Spinal cord (tissue), 10 donors: ENCODE measurements around the gene NMUR2. TPM values are rescaled to one million over a fixed set of nuclear protein-coding genes. Genes with fewer than 3 reads are reported as not detected.
A peak's percentile ranks its signal among the peaks of the same experiment; 100 is the strongest.

Experiments used
- DNase-seq, 6 donors: peaks; one replicate each; pipeline versions ENCODE4 v3.0.0 to v3.0.0-alpha.2; 2013 to 2015; ENCODE audit warnings: low spot score in 6 of 6, low read depth in 4 of 6
- H3K27ac ChIP-seq: one replicate; pipeline ENCODE4 v1.5.1; 2013; ENCODE audit warnings: low read depth, low read length, control low read depth
- H3K27me3 ChIP-seq: one replicate; pipeline ENCODE4 v1.6.1; 2013; ENCODE audit warnings: low read length; ENCODE audit not compliant: control insufficient read depth, insufficient read depth
- H3K36me3 ChIP-seq: one replicate; pipeline ENCODE4 v1.6.1; 2013; ENCODE audit warnings: low read length; ENCODE audit not compliant: control insufficient read depth, insufficient read depth
- H3K4me1 ChIP-seq: one replicate; pipeline ENCODE4 v1.6.1; 2013; ENCODE audit warnings: low read length; ENCODE audit not compliant: control insufficient read depth, insufficient read depth
- H3K4me3 ChIP-seq: one replicate; pipeline ENCODE4 v1.5.1; 2013; ENCODE audit warnings: low read depth, low read length, control low read depth
- H3K9me3 ChIP-seq: one replicate; pipeline ENCODE4 v1.6.1; 2013; ENCODE audit warnings: low read length; ENCODE audit not compliant: control insufficient read depth, insufficient read depth
- WGBS: methylation state at CpG from one replicate; pipeline ENCODE4 v1.1.5; 2013; ENCODE audit warnings: missing lambda C conversion rate; ENCODE audit not compliant: insufficient coverage; 5-methylcytosine and 5-hydroxymethylcytosine counted together
- polyA plus RNA-seq, 2 donors: library from polyadenylated mRNA; unstranded; fragments of 120-200 nt; gene quantifications; one replicate each; pipeline ENCODE4 v1.2.1, GENCODE V29; 2013; ENCODE audit not compliant: insufficient read length in 2 of 2
- total RNA-seq, 2 donors: library from RNA; depleted of rRNA in 1 of 2; stranded (reverse); fragments of 120-200 nt in 1 of 2; fragments of >200 nt in 1 of 2; gene quantifications; one replicate each; pipeline versions ENCODE4 v1.2.3 to v1.2.4, GENCODE V29; 2013 to 2014
- donor health status: healthy.

Gene NMUR2
- total and polyA plus RNA-seq, 4 donors: 0.30 to 1.3 (median 0.92) TPM

- H3K27ac ChIP-seq: no peak overlapping the region
- no peaks in the 10 kb centered on the region for H3K4me1 ChIP-seq
- DNase-seq: peak in 2 of 6 donors; percentile 16 to 73
- WGBS: 74% methylated on average over 3 of the region's 4 CpGs
- H3K27me3 ChIP-seq: no peaks in the 10 kb centered on the region
- H3K9me3 ChIP-seq: no peaks in the 10 kb centered on the region
- no peak overlapping the region for H3K4me3 ChIP-seq
- H3K36me3 ChIP-seq: no peaks in the 10 kb centered on the region
These were observed 28.2 kb downstream of the NMUR2 start for GRCh38 chr5:152376886-152377285.

DNA sequence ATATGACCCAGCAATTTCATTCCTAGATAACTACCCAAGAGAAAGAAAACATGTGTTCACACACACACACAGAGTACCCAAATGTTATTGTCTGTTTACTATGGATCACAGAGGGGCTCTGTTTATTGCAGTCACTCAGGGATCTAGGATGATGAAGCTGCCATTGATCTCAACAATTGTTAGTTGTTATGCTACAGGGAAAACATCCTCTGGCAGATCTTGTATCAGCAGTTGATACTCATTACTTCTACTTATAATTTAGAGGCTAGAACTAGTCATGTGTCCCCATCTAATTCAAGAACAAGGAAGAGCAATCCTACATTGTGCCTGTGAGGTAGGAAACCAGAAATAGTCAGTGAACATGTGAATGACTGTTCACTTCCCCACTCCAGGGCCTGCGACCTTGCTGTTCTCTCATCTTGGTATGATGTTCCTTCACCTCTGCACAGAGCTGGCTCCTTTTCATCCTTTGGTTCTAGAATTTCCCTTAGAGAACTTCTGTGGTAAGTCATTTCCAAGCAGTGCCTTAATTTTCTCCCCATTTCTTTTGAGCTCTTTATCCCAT, 30.3 kb downstream of the NMUR2 start:
- no peaks in the 10 kb centered on the region for H3K4me1 ChIP-seq
- H3K36me3 ChIP-seq: no peaks in the 10 kb centered on the region
- H3K27ac ChIP-seq: no peak overlapping the region
- 83% methylated on average over 1 of the region's 1 CpG for WGBS
- no peaks in the 10 kb centered on the region for H3K9me3 ChIP-seq
- no peak for DNase-seq
- H3K27me3 ChIP-seq: no peaks in the 10 kb centered on the region
- no peak overlapping the region for H3K4me3 ChIP-seq

DNA sequence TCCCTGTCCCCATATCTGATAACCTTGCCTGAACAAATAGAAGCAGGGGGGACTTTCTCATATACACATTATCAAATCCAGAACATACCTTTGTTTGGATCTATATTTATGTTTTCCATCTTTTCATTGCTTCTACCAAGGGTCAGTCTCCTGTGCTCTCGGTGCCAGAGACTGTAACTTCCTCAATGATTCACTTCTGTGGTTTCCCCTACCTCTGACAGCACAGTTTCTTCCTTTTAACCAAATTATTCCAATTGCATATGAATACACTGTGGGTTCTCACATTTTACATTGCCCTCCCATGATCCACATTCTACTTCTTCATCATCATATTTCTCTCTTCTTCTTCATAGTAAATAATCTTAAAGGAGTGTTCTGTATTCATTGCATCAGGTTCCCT, 32.2 kb downstream of the NMUR2 start:
- no peaks in the 10 kb centered on the region for H3K4me1 ChIP-seq
- H3K27ac ChIP-seq: no peak overlapping the region
- H3K9me3 ChIP-seq: peaks cover 5% of the 10 kb centered on the region
- 50% methylated on average over 1 of the region's 1 CpG for WGBS
- no peaks in the 10 kb centered on the region for H3K27me3 ChIP-seq
- H3K4me3 ChIP-seq: no peak overlapping the region
- DNase-seq: no peak
- no peaks in the 10 kb centered on the region for H3K36me3 ChIP-seq

- no peaks in the 10 kb centered on the region for H3K36me3 ChIP-seq
- H3K27me3 ChIP-seq: no peaks in the 10 kb centered on the region
- no peak for DNase-seq
- H3K9me3 ChIP-seq: peaks cover 5% of the 10 kb centered on the region
- no peak overlapping the region for H3K27ac ChIP-seq
- no peak overlapping the region for H3K4me3 ChIP-seq
- H3K4me1 ChIP-seq: no peaks in the 10 kb centered on the region
These were observed 35.8 kb downstream of the NMUR2 start for GRCh38 chr5:152369298-152369697.

GRCh38 chr5:152367554-152367953, 37.5 kb downstream of the NMUR2 start:
- Histone ChIP-seq H3K4me1 (no peaks in the 10 kb centered on the region), H3K9me3 (peaks cover 5% of the 10 kb centered on the region), H3K36me3 (no peaks in the 10 kb centered on the region), H3K27ac (no peak overlapping the region), H3K4me3 (no peak overlapping the region), H3K27me3 (no peaks in the 10 kb centered on the region)
- no CpG with 5 or more reads among the region's 3 CpGs for WGBS
- no peak for DNase-seq

- no CpG with 5 or more reads among the region's 1 CpG for WGBS
- Histone ChIP-seq H3K27me3 (no peaks in the 10 kb centered on the region), H3K9me3 (peaks cover 5% of the 10 kb centered on the region), H3K27ac (no peak overlapping the region), H3K4me1 (no peaks in the 10 kb centered on the region), H3K4me3 (no peak overlapping the region), H3K36me3 (no peaks in the 10 kb centered on the region)
- no peak for DNase-seq
These were observed 38.4 kb downstream of the NMUR2 start for GRCh38 chr5:152366716-152367115.

DNA sequence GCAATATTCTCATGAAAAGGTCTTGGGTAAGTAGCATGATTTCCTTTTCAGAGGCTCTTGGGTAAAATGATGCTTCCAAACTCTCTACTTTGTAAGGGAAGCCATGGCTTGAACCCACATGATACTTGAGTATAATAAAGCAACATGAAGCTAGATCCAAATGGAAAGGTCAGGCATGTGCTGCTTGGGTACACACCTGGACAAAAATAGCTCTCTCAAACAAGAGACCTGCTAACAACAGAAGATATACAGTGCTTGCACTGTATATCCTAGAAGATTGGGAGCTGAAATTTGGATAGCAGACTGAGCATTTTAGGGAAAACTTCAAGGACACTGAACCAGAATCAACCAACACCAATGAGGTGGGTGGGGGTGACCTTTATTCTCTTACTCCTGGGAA, 40.2 kb downstream of the NMUR2 start:
- Histone ChIP-seq H3K36me3 (no peaks in the 10 kb centered on the region), H3K27me3 (no peaks in the 10 kb centered on the region), H3K4me1 (no peaks in the 10 kb centered on the region), H3K27ac (no peak overlapping the region), H3K4me3 (no peak overlapping the region), H3K9me3 (peaks cover 5% of the 10 kb centered on the region)
- DNase-seq: no peak

DNA sequence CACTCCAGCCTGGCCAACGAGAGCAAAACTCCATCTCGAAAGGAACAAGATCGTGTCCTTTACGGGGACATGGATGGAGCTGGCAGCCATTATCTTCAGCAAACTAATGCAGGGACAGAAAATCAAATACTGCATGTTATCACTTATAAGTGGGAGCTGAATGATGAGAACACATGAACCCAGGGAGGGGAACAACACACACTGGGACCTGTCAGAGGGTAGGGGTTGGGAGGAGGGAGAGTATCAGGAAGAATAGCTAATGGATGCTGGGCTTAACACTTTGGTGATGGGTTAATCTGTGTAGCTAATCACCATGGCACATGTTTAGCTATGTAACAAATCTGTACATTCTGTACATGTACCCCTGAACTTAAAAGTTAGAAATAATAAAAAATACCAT, 40.9 kb downstream of the NMUR2 start:
- Histone ChIP-seq H3K36me3 (no peaks in the 10 kb centered on the region), H3K4me3 (no peak overlapping the region), H3K4me1 (no peaks in the 10 kb centered on the region), H3K27ac (no peak overlapping the region), H3K27me3 (no peaks in the 10 kb centered on the region), H3K9me3 (peaks cover 5% of the 10 kb centered on the region)
- 89% methylated on average over 4 of the region's 4 CpGs for WGBS
- DNase-seq: no peak

- H3K27me3 ChIP-seq: no peaks in the 10 kb centered on the region
- 39% methylated on average over 5 of the region's 9 CpGs for WGBS
- peak in 1 of 6 donors; percentile 60 for DNase-seq
- no peaks in the 10 kb centered on the region for H3K36me3 ChIP-seq
- no peaks in the 10 kb centered on the region for H3K4me1 ChIP-seq
- H3K9me3 ChIP-seq: no peaks in the 10 kb centered on the region
- H3K27ac ChIP-seq: no peak overlapping the region
- H3K4me3 ChIP-seq: no peak overlapping the region
These were observed 46.1 kb downstream of the NMUR2 start for GRCh38 chr5:152358861-152359568.

- Histone ChIP-seq H3K4me1 (no peaks in the 10 kb centered on the region), H3K4me3 (no peak overlapping the region), H3K27me3 (no peaks in the 10 kb centered on the region), H3K9me3 (no peaks in the 10 kb centered on the region), H3K27ac (no peak overlapping the region), H3K36me3 (no peaks in the 10 kb centered on the region)
- DNase-seq: no peak
- 80% methylated on average over 1 of the region's 2 CpGs for WGBS
These were observed 48.6 kb downstream of the NMUR2 start for GRCh38 chr5:152356506-152356905.
